Measurements from ENCODE around the gene OVOL1. TPM values are rescaled to one million over a fixed set of nuclear protein-coding genes. Genes with fewer than 3 reads are reported as not detected.

The OVOL1 gene
- under 0.01 TPM in 1 of 2 replicates, not detected in the other for total RNA-seq

DNA sequence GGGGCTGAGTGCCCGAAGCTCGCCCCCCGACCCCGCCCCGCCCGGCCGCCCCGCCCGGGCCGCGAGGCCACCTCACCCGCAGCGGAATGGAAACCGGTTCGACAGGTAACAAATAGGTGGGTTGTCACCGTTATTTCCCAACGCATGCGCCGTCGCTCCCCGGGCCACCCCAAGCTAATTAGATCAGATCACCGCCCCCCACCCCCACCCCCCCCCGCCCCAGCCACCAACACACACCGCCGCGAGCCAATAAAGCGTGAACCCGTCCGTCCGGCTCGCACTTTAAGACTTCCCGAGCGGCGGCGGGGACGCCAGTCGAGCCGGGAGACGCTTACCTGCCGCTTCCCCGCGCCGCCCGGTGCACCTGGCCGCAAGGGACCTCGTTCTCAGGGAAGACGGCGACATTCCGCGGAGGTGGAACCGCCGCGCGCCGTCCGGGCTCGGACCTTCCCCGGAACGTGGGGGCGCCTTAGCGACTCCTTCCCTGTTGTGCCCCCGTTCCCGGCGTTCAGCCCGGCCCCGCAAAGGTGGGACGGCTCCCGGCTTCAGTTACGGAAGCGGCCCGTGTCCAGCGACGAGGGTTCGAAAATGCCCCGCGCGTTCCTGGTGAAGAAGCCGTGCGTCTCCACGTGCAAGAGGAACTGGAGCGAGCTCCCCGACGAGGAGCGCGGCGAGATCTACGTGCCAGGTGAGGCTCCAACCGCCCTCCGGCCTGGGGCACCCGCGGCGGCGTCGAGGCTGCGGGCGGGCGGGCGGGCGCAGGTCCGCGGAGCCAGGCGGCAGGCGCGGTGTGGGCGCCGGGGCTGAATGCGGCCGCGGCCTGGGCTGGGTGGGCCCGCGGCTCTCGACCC, at the start of gene OVOL1:
Gene OVOL1 (plus strand): TSS at position 278 of the 851 bp plus-strand sequence. CDS start 311 bp downstream, at position 589.

DNA sequence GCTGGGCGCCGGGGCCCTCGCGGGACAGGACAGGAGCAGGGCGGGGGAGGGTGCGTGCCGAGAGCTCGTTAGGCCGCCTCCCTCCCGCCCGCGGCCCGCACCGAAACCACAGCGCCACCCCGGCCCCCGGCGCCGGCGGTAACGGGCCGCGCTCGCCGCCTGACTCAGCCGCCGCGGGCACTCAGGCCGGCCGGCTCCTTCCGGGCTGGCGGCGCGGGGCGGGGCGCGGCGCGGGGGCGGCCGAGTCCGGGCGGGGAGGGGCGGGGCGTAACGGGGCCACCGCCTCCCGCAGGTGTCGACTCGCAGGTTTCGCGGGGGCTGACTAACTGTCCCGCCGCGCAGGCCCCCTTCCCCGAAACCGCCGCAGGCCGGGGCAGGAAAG, 6.1 kb upstream of the OVOL1 start, which contains the start of gene AP5B1:
Gene AP5B1 (minus strand): TSS at position 207 of the 382 bp plus-strand sequence. CDS start 385 bp downstream, outside the sequence.

DNA sequence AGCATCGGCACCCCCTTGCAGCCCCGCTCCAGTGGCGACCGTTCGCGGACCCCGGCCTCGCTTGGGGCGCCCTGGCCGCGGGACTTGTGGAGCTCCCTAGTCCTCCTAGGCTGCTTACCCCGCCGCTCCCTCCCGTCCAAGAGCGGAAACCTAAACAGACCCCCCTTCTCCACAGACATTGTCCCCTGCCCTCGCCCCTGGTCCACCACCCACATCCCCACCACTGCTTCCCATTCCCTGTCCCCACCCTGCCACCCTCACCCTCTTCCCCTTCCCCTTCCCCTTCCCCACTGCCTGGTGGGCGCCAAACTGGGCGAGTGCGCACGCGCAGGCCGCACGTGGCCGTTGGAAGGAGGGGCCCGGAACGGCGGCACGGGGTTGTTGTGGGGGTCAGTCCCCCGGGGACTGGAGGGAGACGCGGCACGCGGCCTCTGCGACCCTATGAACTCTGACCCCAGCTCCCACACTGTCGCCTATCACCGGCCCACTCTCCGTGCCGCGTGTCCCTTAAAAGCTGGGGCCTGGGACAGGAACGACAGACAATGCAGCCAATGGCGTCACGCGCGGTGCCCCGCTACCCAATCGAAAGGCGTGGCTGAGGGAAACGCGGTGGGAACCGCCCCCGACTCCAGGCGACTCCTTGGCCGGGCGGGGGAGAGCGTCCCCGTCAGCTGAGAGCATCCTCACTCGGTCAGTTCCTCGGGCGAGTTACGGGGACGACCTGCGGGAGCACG, 46.6 kb downstream of the OVOL1 start, which contains the start of gene SNX32:
Gene SNX32 (plus strand): TSS at position 667 of the 734 bp plus-strand sequence. CDS start 103 bp downstream, outside the sequence.

Other genes with a start within 250 kb of the OVOL1 start
- 104 and 180 TPM in 2 replicates for gene LTBP3, start 228.7 kb upstream of the OVOL1 start, total RNA-seq
- gene ZNRD2, start 216.6 kb upstream of the OVOL1 start, total RNA-seq: 55.3 and 100 TPM in 2 replicates
- 31.1 and 32.2 TPM in 2 replicates for gene FAM89B, start 214.5 kb upstream of the OVOL1 start, total RNA-seq
- 11.1 and 59.0 TPM in 2 replicates for gene EHBP1L1, start 211.0 kb upstream of the OVOL1 start, total RNA-seq
- 0.16 TPM in 1 of 2 replicates, not detected in the other for gene KCNK7, start 191.3 kb upstream of the OVOL1 start, total RNA-seq
- 27.1 and 34.6 TPM in 2 replicates for gene MAP3K11, start 172.8 kb upstream of the OVOL1 start, total RNA-seq
- 27.9 and 32.7 TPM in 2 replicates for gene PCNX3, start 171.3 kb upstream of the OVOL1 start, total RNA-seq
- 25.4 and 39.4 TPM in 2 replicates for gene SIPA1, start 149.0 kb upstream of the OVOL1 start, total RNA-seq
- 52.4 and 59.5 TPM in 2 replicates for gene RELA, start 124.1 kb upstream of the OVOL1 start, total RNA-seq
- gene KAT5, start 74.8 kb upstream of the OVOL1 start, total RNA-seq: 39.3 and 44.3 TPM in 2 replicates
- 68.1 and 98.2 TPM in 2 replicates for gene RNASEH2C, start 66.3 kb upstream of the OVOL1 start, total RNA-seq
- gene AP5B1, start 6.1 kb upstream of the OVOL1 start, total RNA-seq: 11.0 and 24.5 TPM in 2 replicates
- 0.13 and 3.1 TPM in 2 replicates for gene SNX32, start 46.9 kb downstream of the OVOL1 start, total RNA-seq
- 940 and 1,907 TPM in 2 replicates for gene CFL1, start 71.1 kb downstream of the OVOL1 start, total RNA-seq
- gene MUS81, start 73.4 kb downstream of the OVOL1 start, total RNA-seq: 38.3 and 43.1 TPM in 2 replicates
- 127 and 206 TPM in 2 replicates for gene EFEMP2, start 85.7 kb downstream of the OVOL1 start, total RNA-seq
- gene CTSW, start 92.8 kb downstream of the OVOL1 start, total RNA-seq: not detected in 2 replicates
- 122 and 222 TPM in 2 replicates for gene FIBP, start 101.4 kb downstream of the OVOL1 start, total RNA-seq
- gene CCDC85B, start 103.6 kb downstream of the OVOL1 start, total RNA-seq: 138 and 155 TPM in 2 replicates
- gene FOSL1, start 113.3 kb downstream of the OVOL1 start, total RNA-seq: 26.8 and 88.8 TPM in 2 replicates
- 20.0 and 36.6 TPM in 2 replicates for gene C11orf68, start 132.0 kb downstream of the OVOL1 start, total RNA-seq
- gene DRAP1, start 132.4 kb downstream of the OVOL1 start, total RNA-seq: 125 and 209 TPM in 2 replicates
- not detected in 2 replicates for gene TSGA10IP, start 158.4 kb downstream of the OVOL1 start, total RNA-seq
- 27.7 and 41.0 TPM in 2 replicates for gene SART1, start 174.7 kb downstream of the OVOL1 start, total RNA-seq
- 17.3 and 33.9 TPM in 2 replicates for gene EIF1AD, start 215.1 kb downstream of the OVOL1 start, total RNA-seq
- 49.9 and 112 TPM in 2 replicates for gene BANF1, start 215.4 kb downstream of the OVOL1 start, total RNA-seq
- gene CST6, start 224.9 kb downstream of the OVOL1 start, total RNA-seq: 22.1 TPM in 1 of 2 replicates, not detected in the other
- gene CATSPER1, start 239.4 kb downstream of the OVOL1 start, total RNA-seq: not detected in 2 replicates

All from epithelial cell of alveolus of lung (primary cell).